Peyer's patch (tissue), 4 donors: ENCODE data around the gene TMEM168.

Source experiments
- POLR2A ChIP-seq, 2 donors: fragments of 450-650 bp; IDR thresholded peaks; one replicate each; pipeline ENCODE4 v1.5.1; 2017; ENCODE audit warnings: antibody characterized with exemption in 2 of 2, mild to moderate bottlenecking in 2 of 2, moderate library complexity in 2 of 2
- TF ChIP-seq, protein P1 (sequence below), 6 experiments: fragments of 450-650 bp in 4 of 6; fragments of 200-600 bp in 2 of 6; sonication (generic) in 1 of 6; IDR thresholded peaks; one replicate each; pipeline ENCODE4 v1.5.1; 2017 to 2019; ENCODE audit warnings: antibody characterized with exemption in 6 of 6, mild to moderate bottlenecking in 3 of 6, moderate library complexity in 1 of 6

DNA sequence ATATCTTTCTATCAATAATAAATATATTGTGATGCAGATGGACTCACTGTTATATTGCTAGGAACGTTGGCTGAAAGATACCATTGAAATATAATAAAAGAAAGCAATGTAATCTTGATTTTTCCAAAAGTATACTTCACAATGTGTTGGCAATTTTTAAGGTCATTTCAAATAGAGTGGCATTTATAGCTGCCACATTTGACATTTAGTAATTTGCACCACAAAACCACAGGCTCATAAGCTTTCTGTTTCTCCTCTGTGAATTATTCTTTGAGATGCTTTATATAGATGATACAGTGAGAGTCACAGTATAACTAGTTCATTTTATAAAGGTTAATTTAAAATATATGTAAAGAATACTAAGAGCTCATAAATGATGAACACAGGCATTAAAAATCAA is 44.6 kb downstream of the TMEM168 start:
- TF ChIP-seq, protein P1, sequence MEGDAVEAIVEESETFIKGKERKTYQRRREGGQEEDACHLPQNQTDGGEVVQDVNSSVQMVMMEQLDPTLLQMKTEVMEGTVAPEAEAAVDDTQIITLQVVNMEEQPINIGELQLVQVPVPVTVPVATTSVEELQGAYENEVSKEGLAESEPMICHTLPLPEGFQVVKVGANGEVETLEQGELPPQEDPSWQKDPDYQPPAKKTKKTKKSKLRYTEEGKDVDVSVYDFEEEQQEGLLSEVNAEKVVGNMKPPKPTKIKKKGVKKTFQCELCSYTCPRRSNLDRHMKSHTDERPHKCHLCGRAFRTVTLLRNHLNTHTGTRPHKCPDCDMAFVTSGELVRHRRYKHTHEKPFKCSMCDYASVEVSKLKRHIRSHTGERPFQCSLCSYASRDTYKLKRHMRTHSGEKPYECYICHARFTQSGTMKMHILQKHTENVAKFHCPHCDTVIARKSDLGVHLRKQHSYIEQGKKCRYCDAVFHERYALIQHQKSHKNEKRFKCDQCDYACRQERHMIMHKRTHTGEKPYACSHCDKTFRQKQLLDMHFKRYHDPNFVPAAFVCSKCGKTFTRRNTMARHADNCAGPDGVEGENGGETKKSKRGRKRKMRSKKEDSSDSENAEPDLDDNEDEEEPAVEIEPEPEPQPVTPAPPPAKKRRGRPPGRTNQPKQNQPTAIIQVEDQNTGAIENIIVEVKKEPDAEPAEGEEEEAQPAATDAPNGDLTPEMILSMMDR (IDR thresholded peaks at IDR 0.05): no peak
- TF ChIP-seq POLR2A (IDR thresholded peaks at IDR 0.05): no peak
